COLO668 (cell line): ENCODE results near the gene LILRA6.
"Not testable (repeated sequence)": the region's sequence is repeated elsewhere in the genome, so short reads cannot be mapped to it uniquely, and the experiment has no call there.

ENCODE experiments used
- DNase-seq: peaks from one replicate; lab custom pipeline; 2025; ENCODE audit not compliant: unreplicated experiment; lab: John Stamatoyannopoulos, UW

LILRA6 gene

GRCh38 chr19:54208784-54209057 is 33.9 kb downstream of the LILRA6 start:
- peak; percentile 23 for DNase-seq

GRCh38 chr19:54207983-54208783 is 34.4 kb downstream of the LILRA6 start:
- DNase-seq = no peak

GRCh38 chr19:54207676-54207982 is 35.0 kb downstream of the LILRA6 start:
- no peak for DNase-seq

GRCh38 chr19:54207193-54207592 is 35.4 kb downstream of the LILRA6 start:
- not testable (repeated sequence) for DNase-seq

- no peak for DNase-seq
Measured at GRCh38 chr19:54206831-54207177, 35.8 kb downstream of the LILRA6 start.

- no peak for DNase-seq
Measured at GRCh38 chr19:54206030-54206830, 36.4 kb downstream of the LILRA6 start.

- DNase-seq = no peak
Measured at GRCh38 chr19:54204767-54205468, 37.7 kb downstream of the LILRA6 start.

- no peak for DNase-seq
Measured at GRCh38 chr19:54203151-54203611, 39.4 kb downstream of the LILRA6 start.

GRCh38 chr19:54201980-54202379 is 40.6 kb downstream of the LILRA6 start:
- DNase-seq = no peak

GRCh38 chr19:54201172-54201701 is 41.4 kb downstream of the LILRA6 start:
- DNase-seq = no peak

- DNase-seq = no peak
Measured at GRCh38 chr19:54199401-54199800, 43.2 kb downstream of the LILRA6 start.

GRCh38 chr19:54197121-54197520 is 45.5 kb downstream of the LILRA6 start:
- DNase-seq = no peak

GRCh38 chr19:54196536-54196935 is 46.1 kb downstream of the LILRA6 start:
- DNase-seq = no peak

- not testable (repeated sequence) for DNase-seq
Measured at GRCh38 chr19:54194463-54194862, 48.1 kb downstream of the LILRA6 start.

- no peak for DNase-seq
Measured at GRCh38 chr19:54193011-54193410, 49.6 kb downstream of the LILRA6 start.

GRCh38 chr19:54191811-54192453 is 50.7 kb downstream of the LILRA6 start:
- peak; percentile 25 for DNase-seq

GRCh38 chr19:54191011-54191810 is 51.4 kb downstream of the LILRA6 start, which contains the start of gene TSEN34:
Gene TSEN34, plus strand, starts transcription at chr19:54191308. Its CDS starts 57 bp downstream, at chr19:54191365.
- DNase-seq = peak; percentile 91

- DNase-seq = peak; percentile 98
Measured at GRCh38 chr19:54190503-54191010, 52.0 kb downstream of the LILRA6 start.

- DNase-seq = peak; percentile 99
Measured at GRCh38 chr19:54189735-54190502, 52.7 kb downstream of the LILRA6 start.
